ENCODE results near the gene SMYD1.

The SMYD1 gene

GRCh38 chr2:88139804-88140203 is 72.2 kb downstream of the SMYD1 start:
- H3K4me1 ChIP-seq: no peaks in the 10 kb centered on the region
- H3K27me3 ChIP-seq (ENCODE audit: control insufficient read depth, insufficient read depth, low read length): no peaks in the 10 kb centered on the region
- H3K27ac ChIP-seq: no peak overlapping the region
- no peak for TF ChIP-seq CTCF (IDR thresholded peaks at IDR 0.05)
- no peaks in the 10 kb centered on the region for H3K36me3 ChIP-seq (ENCODE audit: control insufficient read depth, insufficient read depth, low read length)
- no peaks in the 10 kb centered on the region for H3K9me3 ChIP-seq (ENCODE audit: control insufficient read depth, low read length)
- no peak overlapping the region for H3K4me2 ChIP-seq (ENCODE audit: low read length)
- H2AFZ ChIP-seq: no peak overlapping the region
- H3K4me3 ChIP-seq (ENCODE audit: low read depth, low read length): no peak overlapping the region
- no peaks in the 10 kb centered on the region for H3K79me2 ChIP-seq
- H3K9ac ChIP-seq: no peak overlapping the region

- Histone ChIP-seq H3K4me2 (ENCODE audit: low read length) (no peak overlapping the region), H3K36me3 (ENCODE audit: control insufficient read depth, insufficient read depth, low read length) (no peaks in the 10 kb centered on the region), H3K4me3 (ENCODE audit: low read depth, low read length) (no peak overlapping the region), H3K9ac (no peak overlapping the region), H2AFZ (no peak overlapping the region), H3K9me3 (ENCODE audit: control insufficient read depth, low read length) (no peaks in the 10 kb centered on the region), H3K79me2 (no peaks in the 10 kb centered on the region), H3K4me1 (no peaks in the 10 kb centered on the region), H3K27me3 (ENCODE audit: control insufficient read depth, insufficient read depth, low read length) (no peaks in the 10 kb centered on the region), H3K27ac (no peak overlapping the region)
- TF ChIP-seq CTCF (IDR thresholded peaks at IDR 0.05): no peak
Observed at GRCh38 chr2:88141952-88142351, 74.3 kb downstream of the SMYD1 start.

- Histone ChIP-seq H3K9ac (no peak overlapping the region), H3K27ac (no peak overlapping the region), H3K4me2 (ENCODE audit: low read length) (no peak overlapping the region), H3K4me3 (ENCODE audit: low read depth, low read length) (no peak overlapping the region), H3K36me3 (ENCODE audit: control insufficient read depth, insufficient read depth, low read length) (no peaks in the 10 kb centered on the region), H3K79me2 (no peaks in the 10 kb centered on the region), H2AFZ (no peak overlapping the region), H3K4me1 (no peaks in the 10 kb centered on the region), H3K27me3 (ENCODE audit: control insufficient read depth, insufficient read depth, low read length) (no peaks in the 10 kb centered on the region), H3K9me3 (ENCODE audit: control insufficient read depth, low read length) (no peaks in the 10 kb centered on the region)
- TF ChIP-seq CTCF (IDR thresholded peaks at IDR 0.05): no peak
Observed at GRCh38 chr2:88144271-88144670, 76.6 kb downstream of the SMYD1 start.

- Histone ChIP-seq H3K9ac (no peak overlapping the region), H2AFZ (no peak overlapping the region), H3K36me3 (ENCODE audit: control insufficient read depth, insufficient read depth, low read length) (no peaks in the 10 kb centered on the region), H3K27ac (no peak overlapping the region), H3K4me3 (ENCODE audit: low read depth, low read length) (no peak overlapping the region), H3K27me3 (ENCODE audit: control insufficient read depth, insufficient read depth, low read length) (no peaks in the 10 kb centered on the region), H3K9me3 (ENCODE audit: control insufficient read depth, low read length) (no peaks in the 10 kb centered on the region), H3K79me2 (no peaks in the 10 kb centered on the region), H3K4me1 (no peaks in the 10 kb centered on the region), H3K4me2 (ENCODE audit: low read length) (no peak overlapping the region)
- TF ChIP-seq CTCF (IDR thresholded peaks at IDR 0.05): no peak
Observed at GRCh38 chr2:88144914-88145497, 77.4 kb downstream of the SMYD1 start.

- no peak for TF ChIP-seq CTCF (IDR thresholded peaks at IDR 0.05)
Observed at GRCh38 chr2:88146590-88146989, 79.0 kb downstream of the SMYD1 start.

More at GRCh38 chr2:88146590-88146989, 79.0 kb downstream of the SMYD1 start:
- Histone ChIP-seq H3K27ac (no peak overlapping the region), H3K4me1 (no peaks in the 10 kb centered on the region), H3K36me3 (ENCODE audit: control insufficient read depth, insufficient read depth, low read length) (no peaks in the 10 kb centered on the region), H3K79me2 (no peaks in the 10 kb centered on the region), H3K9ac (no peak overlapping the region), H3K9me3 (ENCODE audit: control insufficient read depth, low read length) (no peaks in the 10 kb centered on the region), H3K27me3 (ENCODE audit: control insufficient read depth, insufficient read depth, low read length) (no peaks in the 10 kb centered on the region), H3K4me2 (ENCODE audit: low read length) (no peak overlapping the region), H3K4me3 (ENCODE audit: low read depth, low read length) (no peak overlapping the region), H2AFZ (no peak overlapping the region)

All from parathyroid adenoma (tissue), 2 donors.